Neural progenitor cell (in vitro differentiated cells): ENCODE measurements around the gene CBL. TPM values are rescaled to one million over a fixed set of nuclear protein-coding genes. Genes with fewer than 3 reads are reported as not detected.

Experiments used
- DNase-seq: peaks from one replicate; pipeline ENCODE4 v3.0.0-alpha.2; 2016; ENCODE audit warnings: low spot score
- H2AFZ ChIP-seq: fragments of 200-600 bp; sonication (generic); replicated peaks from 2 replicates; pipeline ENCODE4 v1.6.1; 2016; ENCODE audit warnings: antibody characterized with exemption
- H3F3A ChIP-seq: fragments of 200-600 bp; sonication (generic); 2 replicates; pipeline ENCODE4 v1.6.1; 2016; ENCODE audit warnings: antibody characterized with exemption, low read depth
- H3K27ac ChIP-seq: fragments of 200-600 bp; sonication (generic); 2 replicates; pipeline ENCODE4 v1.5.1; 2016; ENCODE audit warnings: mild to moderate bottlenecking
- H3K27me3 ChIP-seq: fragments of 200-600 bp; sonication (generic); 2 replicates; pipeline ENCODE4 v1.6.1; 2016; ENCODE audit warnings: mild to moderate bottlenecking, moderate library complexity
- H3K36me3 ChIP-seq: fragments of 200-600 bp; sonication (generic); 2 replicates; pipeline ENCODE4 v1.5.1; 2016
- H3K4me1 ChIP-seq: fragments of 200-600 bp; sonication (generic); 2 replicates; pipeline ENCODE4 v1.6.1; 2016; ENCODE audit warnings: mixed run types
- H3K4me2 ChIP-seq: fragments of 200-600 bp; sonication (generic); 2 replicates; pipeline ENCODE4 v1.6.1; 2016
- H3K4me3 ChIP-seq: fragments of 200-600 bp; sonication (generic); 2 replicates; pipeline ENCODE4 v1.5.1; 2016
- H3K79me2 ChIP-seq: fragments of 200-600 bp; sonication (generic); 2 replicates; pipeline ENCODE4 v1.6.1; 2016; ENCODE audit warnings: low read depth
- H3K9ac ChIP-seq: fragments of 200-600 bp; sonication (generic); 2 replicates; pipeline ENCODE4 v1.6.1; 2016
- H3K9me3 ChIP-seq: fragments of 200-600 bp; sonication (generic); 2 replicates; pipeline ENCODE4 v1.5.1; 2016; ENCODE audit warnings: low read depth
- H4K20me1 ChIP-seq: fragments of 200-600 bp; sonication (generic); 2 replicates; pipeline ENCODE4 v1.6.1; 2016; ENCODE audit warnings: low read depth
- H3K27ac Mint-ChIP-seq: 3 replicates; pipeline ENCODE4 v1.8.0; 2021; ENCODE audit warnings: mixed read lengths
- H3K27me3 Mint-ChIP-seq: 2 replicates; pipeline ENCODE4 v1.8.0; 2022; ENCODE audit warnings: low read depth, mild to moderate bottlenecking, inconsistent platforms, moderate library complexity, mixed read lengths; ENCODE audit not compliant: insufficient read depth
- H3K36me3 Mint-ChIP-seq: 3 replicates; pipeline ENCODE4 v1.8.0; 2021; ENCODE audit warnings: mixed read lengths
- H3K4me1 Mint-ChIP-seq: 3 replicates; pipeline ENCODE4 v1.8.0; 2021; ENCODE audit warnings: mixed read lengths
- H3K4me3 Mint-ChIP-seq: 3 replicates; pipeline ENCODE4 v1.8.0; 2021; ENCODE audit warnings: mild to moderate bottlenecking, moderate library complexity, mixed read lengths
- H3K9me3 Mint-ChIP-seq: 3 replicates; pipeline ENCODE4 v1.8.0; 2020; ENCODE audit warnings: mixed read lengths
- EZH2 ChIP-seq: fragments of 200-600 bp; sonication (generic); IDR thresholded peaks from 2 replicates; pipeline ENCODE4 v1.6.1; 2017; ENCODE audit warnings: antibody characterized with exemption, mild to moderate bottlenecking, moderate library complexity
- EZH2phosphoT487 ChIP-seq: fragments of 200-600 bp; sonication (generic); IDR thresholded peaks from 2 replicates; pipeline ENCODE4 v1.6.1; 2017; ENCODE audit warnings: antibody characterized with exemption
- total RNA-seq: library from RNA; depleted of rRNA; stranded (reverse); fragments of >200 nt; gene quantifications from 2 replicates; pipeline ENCODE4 v1.2.3, GENCODE V29; 2015; ENCODE audit warnings: low replicate concordance
- TF ChIP-seq, protein P1 (sequence below): fragments of 200-600 bp; sonication (generic); IDR thresholded peaks from 2 replicates; pipeline ENCODE4 v1.5.1; 2017; ENCODE audit warnings: antibody characterized with exemption, mild to moderate bottlenecking

Gene CBL
- total RNA-seq, 1 donor from 2014 or later, result 20.7 TPM

DNA sequence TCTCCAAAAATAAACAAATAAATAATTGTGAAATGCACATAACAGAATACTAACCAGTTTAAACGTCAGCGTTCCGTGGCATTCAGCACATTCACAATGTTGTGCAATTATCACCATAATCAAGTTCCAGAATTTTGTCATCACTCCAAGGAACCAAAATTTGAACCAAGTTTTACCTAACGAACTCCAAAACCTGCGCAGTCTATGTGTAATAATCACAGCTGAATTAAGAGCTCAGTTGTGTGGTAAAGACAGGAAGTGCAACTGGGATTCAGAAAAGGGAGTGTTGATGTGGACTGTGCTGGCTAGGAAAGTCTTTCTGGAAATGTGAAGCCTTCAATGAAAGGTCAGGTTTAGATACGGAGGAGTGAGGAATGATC is 116.2 kb downstream of the CBL start:
- H3F3A ChIP-seq, result peaks cover 50% of the 10 kb centered on the region
- TF ChIP-seq EZH2phosphoT487 (no peak), EZH2 (no peak)
- TF ChIP-seq, protein P1, sequence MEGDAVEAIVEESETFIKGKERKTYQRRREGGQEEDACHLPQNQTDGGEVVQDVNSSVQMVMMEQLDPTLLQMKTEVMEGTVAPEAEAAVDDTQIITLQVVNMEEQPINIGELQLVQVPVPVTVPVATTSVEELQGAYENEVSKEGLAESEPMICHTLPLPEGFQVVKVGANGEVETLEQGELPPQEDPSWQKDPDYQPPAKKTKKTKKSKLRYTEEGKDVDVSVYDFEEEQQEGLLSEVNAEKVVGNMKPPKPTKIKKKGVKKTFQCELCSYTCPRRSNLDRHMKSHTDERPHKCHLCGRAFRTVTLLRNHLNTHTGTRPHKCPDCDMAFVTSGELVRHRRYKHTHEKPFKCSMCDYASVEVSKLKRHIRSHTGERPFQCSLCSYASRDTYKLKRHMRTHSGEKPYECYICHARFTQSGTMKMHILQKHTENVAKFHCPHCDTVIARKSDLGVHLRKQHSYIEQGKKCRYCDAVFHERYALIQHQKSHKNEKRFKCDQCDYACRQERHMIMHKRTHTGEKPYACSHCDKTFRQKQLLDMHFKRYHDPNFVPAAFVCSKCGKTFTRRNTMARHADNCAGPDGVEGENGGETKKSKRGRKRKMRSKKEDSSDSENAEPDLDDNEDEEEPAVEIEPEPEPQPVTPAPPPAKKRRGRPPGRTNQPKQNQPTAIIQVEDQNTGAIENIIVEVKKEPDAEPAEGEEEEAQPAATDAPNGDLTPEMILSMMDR, result no peak
- Mint-ChIP-seq H3K4me1 (peaks cover 47% of the 10 kb centered on the region), H3K27me3 (peaks cover 13% of the 10 kb centered on the region), H3K36me3 (no peaks in the 10 kb centered on the region), H3K27ac (peak overlapping the region; percentile 5), H3K9me3 (no peaks in the 10 kb centered on the region), H3K4me3 (no peak overlapping the region)
- H3K9ac ChIP-seq, result no peak overlapping the region
- no peaks in the 10 kb centered on the region for H3K9me3 ChIP-seq
- H3K4me1 ChIP-seq, result peaks cover 46% of the 10 kb centered on the region
- peaks cover 6% of the 10 kb centered on the region for H3K27me3 ChIP-seq
- no peaks in the 10 kb centered on the region for H3K36me3 ChIP-seq
- no peak overlapping the region for H3K4me3 ChIP-seq
- no peak for DNase-seq
- H4K20me1 ChIP-seq, result no peaks in the 10 kb centered on the region
- no peak overlapping the region for H3K27ac ChIP-seq
- no peaks in the 10 kb centered on the region for H3K79me2 ChIP-seq
- H2AFZ ChIP-seq, result no peak overlapping the region
- no peak overlapping the region for H3K4me2 ChIP-seq

DNA sequence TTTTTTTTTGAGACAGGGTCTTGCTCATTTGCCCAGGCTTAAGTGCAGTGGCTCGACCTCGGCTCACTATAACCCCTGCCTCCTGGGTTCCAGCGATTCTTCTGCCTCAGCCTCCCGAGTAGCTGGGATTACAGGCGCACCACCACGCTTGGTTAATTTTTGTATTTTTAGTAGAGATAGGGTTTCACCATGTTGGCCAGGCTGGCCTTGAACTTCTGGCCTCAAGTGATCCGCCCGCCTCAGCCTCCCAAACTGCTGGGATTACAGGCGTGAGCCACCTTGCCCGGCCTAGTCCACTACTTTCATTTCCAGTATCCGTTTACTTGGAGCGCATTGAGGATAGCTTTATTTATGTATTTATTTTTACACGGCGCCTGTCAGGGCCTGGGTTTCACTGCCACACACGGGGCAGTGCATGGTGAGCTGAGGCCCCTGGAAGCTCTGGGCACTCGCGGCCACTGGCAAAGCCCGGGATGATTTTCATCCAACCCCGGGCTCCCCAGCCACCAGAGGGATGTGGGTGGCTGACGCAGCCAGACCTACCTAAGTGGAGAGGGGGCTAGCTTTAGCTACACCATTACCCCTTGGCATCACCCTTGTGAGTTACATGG is 116.9 kb downstream of the CBL start:
- no peak overlapping the region for H3K9ac ChIP-seq
- H3K27ac Mint-ChIP-seq, result no peak overlapping the region
- DNase-seq, result no peak
- H3K27ac ChIP-seq, result no peak overlapping the region
- no peaks in the 10 kb centered on the region for H3K36me3 ChIP-seq
- H3K4me3 ChIP-seq, result no peak overlapping the region
- no peaks in the 10 kb centered on the region for H3K36me3 Mint-ChIP-seq
- TF ChIP-seq, protein P1, result no peak
- TF ChIP-seq EZH2, result no peak
- TF ChIP-seq EZH2phosphoT487, result no peak
- H4K20me1 ChIP-seq, result no peaks in the 10 kb centered on the region
- H3K9me3 Mint-ChIP-seq, result no peaks in the 10 kb centered on the region
- H3K4me1 Mint-ChIP-seq, result peaks cover 40% of the 10 kb centered on the region
- H3K4me3 Mint-ChIP-seq, result no peak overlapping the region
- H3K79me2 ChIP-seq, result no peaks in the 10 kb centered on the region
- H3K4me2 ChIP-seq, result no peak overlapping the region
- no peak overlapping the region for H2AFZ ChIP-seq
- H3F3A ChIP-seq, result peaks cover 43% of the 10 kb centered on the region
- H3K4me1 ChIP-seq, result peaks cover 39% of the 10 kb centered on the region
- peaks cover 10% of the 10 kb centered on the region for H3K27me3 Mint-ChIP-seq
- H3K9me3 ChIP-seq, result no peaks in the 10 kb centered on the region
- H3K27me3 ChIP-seq, result no peaks in the 10 kb centered on the region

DNA sequence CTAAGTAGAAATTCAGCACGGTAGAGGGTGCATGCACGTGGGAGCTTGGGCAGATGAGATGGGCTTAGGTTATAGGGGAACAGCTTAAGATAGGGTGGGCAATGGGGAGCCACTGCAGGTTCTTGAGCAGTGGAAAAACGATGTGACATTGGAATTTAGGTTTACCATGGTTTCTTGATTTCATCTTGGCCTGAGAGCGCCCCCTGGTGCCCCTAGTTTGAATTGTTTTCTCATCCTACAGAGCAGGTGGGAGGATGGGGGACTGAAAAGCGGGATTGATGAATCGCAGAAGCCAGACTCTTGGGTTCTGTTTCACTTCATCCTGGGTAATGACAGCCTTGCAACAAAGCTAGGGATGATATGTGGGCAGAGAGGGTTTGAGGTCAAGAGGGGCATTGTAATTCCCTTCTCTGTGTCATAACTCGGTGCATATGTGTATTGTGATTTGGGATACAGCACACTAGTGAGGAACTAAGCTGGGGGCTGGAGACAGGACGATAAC is 117.4 kb downstream of the CBL start:
- peaks cover 10% of the 10 kb centered on the region for H3K27me3 Mint-ChIP-seq
- H3K4me2 ChIP-seq, result no peak overlapping the region
- H3K27me3 ChIP-seq, result no peaks in the 10 kb centered on the region
- no peaks in the 10 kb centered on the region for H3K79me2 ChIP-seq
- peak overlapping the region; percentile 56 for H2AFZ ChIP-seq
- peaks cover 34% of the 10 kb centered on the region for H3K4me1 ChIP-seq
- no peaks in the 10 kb centered on the region for H3K36me3 ChIP-seq
- H3K9me3 Mint-ChIP-seq, result no peaks in the 10 kb centered on the region
- no peaks in the 10 kb centered on the region for H3K36me3 Mint-ChIP-seq
- H3K4me1 Mint-ChIP-seq, result peaks cover 39% of the 10 kb centered on the region
- peak overlapping the region; percentile 14 for H3K27ac Mint-ChIP-seq
- H3K9me3 ChIP-seq, result no peaks in the 10 kb centered on the region
- H3F3A ChIP-seq, result peaks cover 38% of the 10 kb centered on the region
- DNase-seq, result peak; percentile 81
- no peak overlapping the region for H3K4me3 ChIP-seq
- peak overlapping the region; percentile 34 for H3K4me3 Mint-ChIP-seq
- no peaks in the 10 kb centered on the region for H4K20me1 ChIP-seq
- H3K9ac ChIP-seq, result no peak overlapping the region
- no peak for TF ChIP-seq EZH2phosphoT487
- TF ChIP-seq, protein P1, result peak; percentile 92
- no peak for TF ChIP-seq EZH2
- no peak overlapping the region for H3K27ac ChIP-seq
